Uterus (tissue), 2 donors: Measurements from ENCODE around the gene RPN1.

ENCODE experiments used
- POLR2A ChIP-seq, 2 donors: fragments of 450-650 bp; IDR thresholded peaks; one replicate each; pipeline ENCODE4 v1.6.1; 2016; ENCODE audit warnings: antibody characterized with exemption in 2 of 2, mild to moderate bottlenecking in 1 of 2, moderate library complexity in 1 of 2
- TF ChIP-seq, protein P1 (sequence below), 4 experiments: fragments of 200-600 bp in 2 of 4; fragments of 450-650 bp in 2 of 4; sonication (generic) in 2 of 4; IDR thresholded peaks; one replicate each; pipeline ENCODE4 v1.5.1; 2016 to 2019; ENCODE audit warnings: antibody characterized with exemption in 4 of 4, mild to moderate bottlenecking in 2 of 4, moderate library complexity in 1 of 4

GRCh38 chr3:128617557-128618397 is 32.8 kb downstream of the RPN1 start:
- TF ChIP-seq, protein P1, sequence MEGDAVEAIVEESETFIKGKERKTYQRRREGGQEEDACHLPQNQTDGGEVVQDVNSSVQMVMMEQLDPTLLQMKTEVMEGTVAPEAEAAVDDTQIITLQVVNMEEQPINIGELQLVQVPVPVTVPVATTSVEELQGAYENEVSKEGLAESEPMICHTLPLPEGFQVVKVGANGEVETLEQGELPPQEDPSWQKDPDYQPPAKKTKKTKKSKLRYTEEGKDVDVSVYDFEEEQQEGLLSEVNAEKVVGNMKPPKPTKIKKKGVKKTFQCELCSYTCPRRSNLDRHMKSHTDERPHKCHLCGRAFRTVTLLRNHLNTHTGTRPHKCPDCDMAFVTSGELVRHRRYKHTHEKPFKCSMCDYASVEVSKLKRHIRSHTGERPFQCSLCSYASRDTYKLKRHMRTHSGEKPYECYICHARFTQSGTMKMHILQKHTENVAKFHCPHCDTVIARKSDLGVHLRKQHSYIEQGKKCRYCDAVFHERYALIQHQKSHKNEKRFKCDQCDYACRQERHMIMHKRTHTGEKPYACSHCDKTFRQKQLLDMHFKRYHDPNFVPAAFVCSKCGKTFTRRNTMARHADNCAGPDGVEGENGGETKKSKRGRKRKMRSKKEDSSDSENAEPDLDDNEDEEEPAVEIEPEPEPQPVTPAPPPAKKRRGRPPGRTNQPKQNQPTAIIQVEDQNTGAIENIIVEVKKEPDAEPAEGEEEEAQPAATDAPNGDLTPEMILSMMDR (IDR thresholded peaks at IDR 0.05), result peak; percentile 94 to 99 (median 96)
- peak; percentile 35 to 51 for TF ChIP-seq POLR2A (IDR thresholded peaks at IDR 0.05)
